Activated CD4-positive, alpha-beta T cell treated with anti-CD3 and anti-CD28 coated beads, Interleukin-10, Interleukin-2, amounts not matched to agents 100 ng/mL and 50 ng/mL, durations not matched to agents 16 hours and 8 hours (primary cell): ENCODE data around the gene NAV2.

Experiments used
- DNase-seq: peaks from one replicate; pipeline ENCODE4 v3.0.0-alpha.2; 2020

Gene NAV2

GRCh38 chr11:19814421-19814820 lies 101.8 kb downstream of the NAV2 start:
- no peak for DNase-seq

DNA sequence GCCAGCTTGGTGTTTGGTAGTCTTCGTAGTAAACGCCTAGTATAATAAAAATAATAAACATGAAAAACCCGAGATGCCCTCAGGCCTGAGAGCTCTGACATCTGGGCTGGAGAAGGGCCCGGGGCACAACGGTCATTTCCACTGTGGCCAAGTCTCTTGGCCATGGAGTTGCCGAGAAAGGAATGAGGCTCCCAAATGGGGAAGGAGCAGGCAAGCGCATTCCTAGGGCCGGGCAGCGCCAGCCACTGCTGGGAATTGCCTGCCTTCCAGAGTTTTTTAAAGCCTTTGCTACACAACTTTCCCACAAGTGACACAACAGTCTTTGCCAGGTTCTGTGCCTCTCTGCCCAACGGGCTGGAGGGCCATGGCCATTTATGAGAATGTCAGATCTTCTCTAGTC lies 103.4 kb downstream of the NAV2 start:
- no peak for DNase-seq

DNA sequence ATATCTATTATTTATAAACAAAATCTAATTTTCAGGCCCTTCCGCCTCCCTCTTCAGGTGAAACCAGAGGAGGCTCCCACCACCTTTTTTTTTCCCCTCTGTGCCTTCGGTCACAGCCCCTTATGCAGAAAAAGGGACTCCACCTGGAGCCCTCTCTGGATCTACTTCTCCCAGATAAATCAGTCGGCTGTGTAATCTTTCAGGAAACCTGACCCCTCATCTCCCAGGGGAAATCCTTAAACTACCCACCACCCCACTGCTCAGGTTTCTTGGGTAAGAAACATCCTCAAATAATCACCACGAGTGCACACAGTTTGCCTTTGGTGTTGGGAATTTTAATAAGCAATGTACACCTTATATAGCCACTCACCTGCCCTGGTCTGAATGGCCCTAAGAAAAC lies 104.2 kb downstream of the NAV2 start:
- no peak for DNase-seq

DNA sequence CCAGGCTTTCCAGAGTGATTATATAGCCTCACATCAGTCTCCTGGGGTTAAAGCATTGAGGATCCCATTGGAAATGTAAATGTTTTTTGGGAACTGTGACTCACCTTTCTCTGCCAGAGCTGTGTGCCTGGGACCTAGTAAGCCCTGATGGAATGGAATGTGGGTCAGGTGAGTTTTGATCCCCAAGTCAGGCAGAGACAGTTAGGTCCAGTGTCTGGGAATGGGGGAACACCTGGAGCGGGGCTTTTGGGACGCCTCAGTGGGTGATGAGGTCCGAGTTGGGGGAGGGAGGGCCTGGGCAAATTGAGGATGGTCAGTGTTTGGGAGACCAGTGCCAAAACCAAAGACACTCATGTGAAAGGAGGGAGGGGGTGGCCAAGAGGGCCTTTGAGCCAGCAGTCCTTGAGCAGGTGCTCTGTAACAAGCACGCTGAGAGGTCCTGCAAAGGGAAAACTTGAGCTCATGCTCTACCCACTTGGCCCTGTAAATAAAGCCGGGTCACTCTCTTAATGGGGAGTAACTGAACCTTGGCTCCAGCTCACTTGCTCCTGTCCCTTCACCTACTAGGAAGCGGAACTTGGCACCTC lies 104.7 kb downstream of the NAV2 start:
- no peak for DNase-seq

DNA sequence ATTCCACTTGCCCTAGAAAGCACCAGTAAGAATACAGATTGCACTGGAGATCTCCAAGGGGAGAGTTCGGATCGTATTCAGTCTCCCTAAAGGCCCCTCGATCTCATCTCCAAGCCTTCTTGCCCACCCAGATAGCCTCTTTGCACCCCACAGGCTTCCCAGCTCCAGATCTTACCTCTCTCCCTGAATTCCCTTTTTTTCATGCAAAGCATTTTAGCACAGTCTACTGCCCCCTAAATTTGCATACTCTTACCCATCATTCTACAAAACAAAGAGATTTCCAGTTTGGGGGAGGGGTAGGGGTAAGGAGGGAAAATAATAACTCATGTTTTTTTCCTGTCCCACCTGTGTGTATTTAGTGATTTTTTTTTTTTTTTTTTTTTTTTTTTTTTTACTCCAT lies 105.2 kb downstream of the NAV2 start:
- no peak for DNase-seq

DNA sequence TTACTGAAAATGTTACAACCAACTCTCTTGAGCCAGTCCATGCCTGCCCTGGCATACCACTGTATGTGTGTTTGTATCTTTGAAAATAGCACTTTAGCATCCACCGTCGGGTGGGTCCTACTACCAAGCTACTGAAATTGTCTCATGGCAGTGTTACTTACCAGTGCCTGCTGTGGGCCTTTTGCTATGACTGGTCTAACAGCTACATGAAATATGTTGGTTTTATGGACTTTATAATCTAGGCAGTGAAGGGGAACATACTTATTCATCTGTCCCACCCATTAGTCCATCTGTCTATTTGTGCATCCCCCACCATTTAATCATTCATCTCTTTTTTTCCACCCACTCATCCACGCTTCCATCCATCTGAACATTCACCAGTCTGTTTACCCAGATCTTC lies 106.0 kb downstream of the NAV2 start:
- no peak for DNase-seq

GRCh38 chr11:19819148-19819547 lies 106.5 kb downstream of the NAV2 start:
- DNase-seq = no peak

GRCh38 chr11:19820100-19820499 lies 107.5 kb downstream of the NAV2 start:
- no peak for DNase-seq

DNA sequence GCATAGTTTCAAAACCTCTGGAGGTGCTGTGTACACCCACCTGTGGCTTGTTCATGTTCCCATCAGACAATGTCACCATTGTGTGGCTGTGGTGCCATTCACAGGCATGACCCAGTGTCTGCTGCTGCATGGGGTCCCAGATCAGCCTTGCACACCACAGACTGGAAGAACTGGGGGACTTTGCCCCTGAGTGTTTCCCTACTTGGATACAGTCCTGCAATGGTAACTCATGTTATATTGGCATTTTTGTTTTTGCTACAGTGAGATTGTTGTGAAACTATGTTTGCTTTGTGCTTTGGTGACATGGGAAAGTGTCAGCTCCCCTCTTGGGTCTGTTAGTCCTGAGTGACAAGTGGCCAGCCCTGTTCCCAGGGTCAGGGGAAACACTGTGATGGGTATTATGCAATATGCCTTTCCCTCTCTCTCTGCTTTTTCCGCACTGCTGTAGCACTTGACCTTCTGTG lies 108.8 kb downstream of the NAV2 start:
- no peak for DNase-seq

- no peak for DNase-seq
These were observed 109.4 kb downstream of the NAV2 start for GRCh38 chr11:19821993-19822392.

- no peak for DNase-seq
These were observed 109.9 kb downstream of the NAV2 start for GRCh38 chr11:19822531-19822930.

DNA sequence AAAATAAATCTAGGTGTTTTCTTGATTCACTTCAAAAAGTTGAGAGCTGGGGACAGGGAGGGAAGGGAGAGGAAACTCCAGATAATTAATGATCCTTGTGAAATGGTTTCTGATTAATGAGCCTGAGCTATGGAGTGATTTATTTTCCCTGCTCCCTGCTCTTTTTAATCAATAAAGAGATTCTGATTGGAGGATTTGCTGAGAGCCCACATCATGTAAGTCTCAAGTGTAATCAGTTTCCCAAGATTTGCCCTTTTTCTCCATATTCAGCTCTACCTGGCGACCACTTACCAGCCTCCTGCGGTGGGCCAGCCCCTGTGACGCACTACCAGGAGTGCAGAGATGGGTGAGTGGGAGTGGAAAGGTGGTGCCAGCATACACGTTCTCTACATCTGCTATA lies 114.0 kb downstream of the NAV2 start:
- no peak for DNase-seq

GRCh38 chr11:19827399-19828135 lies 114.9 kb downstream of the NAV2 start:
- DNase-seq = no peak

DNA sequence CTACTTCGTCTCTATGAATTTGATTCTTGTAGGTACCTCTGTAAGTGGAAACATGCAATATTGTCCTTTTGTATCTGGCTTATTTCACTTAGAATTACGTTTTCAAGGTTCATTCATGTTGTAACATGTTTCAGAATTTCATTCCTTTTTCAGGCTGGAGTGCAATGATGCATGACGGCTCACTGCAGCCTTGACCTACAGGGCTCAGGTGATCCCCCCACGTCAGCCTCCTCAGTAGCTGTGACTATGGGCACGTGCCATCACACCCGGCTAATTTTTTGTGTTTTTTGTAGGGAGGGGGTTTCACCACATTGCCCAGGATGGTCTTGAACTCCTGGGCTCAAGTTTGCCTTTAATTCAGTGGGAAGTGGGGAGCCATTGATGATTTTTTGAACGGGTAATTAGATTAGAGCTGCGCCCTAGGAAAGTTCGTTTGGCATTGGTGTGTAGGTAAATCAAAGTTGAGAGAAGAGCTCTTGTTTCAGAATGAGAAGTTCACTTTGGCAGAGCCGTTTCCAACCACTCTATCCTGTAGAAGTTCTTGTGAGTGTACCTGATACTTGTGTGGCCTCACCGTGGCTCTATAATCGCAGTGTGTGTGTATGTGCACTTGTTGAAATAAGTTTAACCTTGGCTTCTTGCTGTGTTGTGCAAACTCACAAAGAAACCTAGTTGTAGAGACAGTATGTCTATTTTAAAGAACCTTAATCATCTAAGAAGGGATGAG lies 115.9 kb downstream of the NAV2 start:
- no peak for DNase-seq

GRCh38 chr11:19829109-19829837 lies 116.6 kb downstream of the NAV2 start:
- DNase-seq = no peak

- DNase-seq = no peak
These were observed 119.6 kb downstream of the NAV2 start for GRCh38 chr11:19832086-19832750.

- DNase-seq = no peak
These were observed 120.3 kb downstream of the NAV2 start for GRCh38 chr11:19832901-19833300.

GRCh38 chr11:19834771-19835170 lies 122.1 kb downstream of the NAV2 start:
- DNase-seq = no peak

GRCh38 chr11:19836666-19837065 lies 124.0 kb downstream of the NAV2 start:
- DNase-seq = no peak

DNA sequence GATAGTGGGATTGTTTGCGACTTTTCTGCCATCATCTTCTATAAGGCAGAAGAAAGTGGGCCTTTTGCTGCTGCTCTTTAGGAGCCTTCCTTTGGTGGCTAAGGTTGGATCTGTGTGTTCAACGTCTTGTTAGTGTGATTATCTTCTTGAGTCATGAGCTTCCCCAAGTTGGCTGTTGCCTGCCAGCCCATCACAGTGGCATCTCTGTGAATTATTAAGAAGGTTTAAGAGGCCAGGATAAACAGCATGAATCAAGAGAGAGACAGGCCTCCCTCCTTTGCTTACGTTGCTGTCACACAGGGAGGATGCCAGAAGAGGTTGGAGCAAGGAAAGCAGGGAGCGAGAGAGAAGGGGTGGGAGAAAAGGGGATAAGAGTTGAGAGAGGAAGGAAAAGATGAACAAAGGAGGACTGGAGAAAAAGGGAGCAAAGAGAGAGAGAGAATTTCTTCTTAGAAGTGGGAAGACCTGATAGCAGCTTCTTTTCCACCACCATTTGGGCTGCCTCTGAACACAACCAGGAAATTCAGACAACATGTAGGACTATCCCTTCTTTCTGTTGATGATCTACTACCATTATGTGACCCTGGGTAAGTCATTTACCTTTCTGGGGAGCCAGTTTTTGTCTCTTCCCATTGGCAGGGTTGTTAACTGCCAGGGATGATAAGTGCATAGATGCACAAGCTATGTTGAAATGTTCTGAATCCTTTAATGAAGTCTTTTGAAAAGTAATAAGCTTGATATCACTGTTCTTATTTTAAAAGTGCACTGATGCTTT lies 126.5 kb downstream of the NAV2 start:
- no peak for DNase-seq

GRCh38 chr11:19840961-19841360 lies 128.3 kb downstream of the NAV2 start:
- no peak for DNase-seq

GRCh38 chr11:19842505-19842904 lies 129.9 kb downstream of the NAV2 start:
- no peak for DNase-seq
